ENCODE results near the gene RUSC1. TPM values are rescaled to one million over a fixed set of nuclear protein-coding genes. Genes with fewer than 3 reads are reported as not detected.

RUSC1 gene
- total and polyA plus RNA-seq, 12 donors = 9.8 to 111 (median 27.3) TPM

- Histone ChIP-seq H3K27me3 (no peaks in the 10 kb centered on the region), H3K4me1 (replicated peaks in 1 of 2) (no peaks in the 10 kb centered on the region), H3K36me3 (replicated peaks in 1 of 2) (peaks cover 0 to 94% of the 10 kb centered on the region in 2 donors), H3K4me3 (no peak overlapping the region), H3K9me3 (replicated peaks in 1 of 3) (no peaks in the 10 kb centered on the region), H3K27ac (no peak overlapping the region)
- intact Hi-C loops (cut with DNase I) = no loop called here
- WGBS, 4 donors = 84 to 100% (median 88%) methylated on average over 3 of the region's 3 CpGs
- TF ChIP-seq, protein P1, sequence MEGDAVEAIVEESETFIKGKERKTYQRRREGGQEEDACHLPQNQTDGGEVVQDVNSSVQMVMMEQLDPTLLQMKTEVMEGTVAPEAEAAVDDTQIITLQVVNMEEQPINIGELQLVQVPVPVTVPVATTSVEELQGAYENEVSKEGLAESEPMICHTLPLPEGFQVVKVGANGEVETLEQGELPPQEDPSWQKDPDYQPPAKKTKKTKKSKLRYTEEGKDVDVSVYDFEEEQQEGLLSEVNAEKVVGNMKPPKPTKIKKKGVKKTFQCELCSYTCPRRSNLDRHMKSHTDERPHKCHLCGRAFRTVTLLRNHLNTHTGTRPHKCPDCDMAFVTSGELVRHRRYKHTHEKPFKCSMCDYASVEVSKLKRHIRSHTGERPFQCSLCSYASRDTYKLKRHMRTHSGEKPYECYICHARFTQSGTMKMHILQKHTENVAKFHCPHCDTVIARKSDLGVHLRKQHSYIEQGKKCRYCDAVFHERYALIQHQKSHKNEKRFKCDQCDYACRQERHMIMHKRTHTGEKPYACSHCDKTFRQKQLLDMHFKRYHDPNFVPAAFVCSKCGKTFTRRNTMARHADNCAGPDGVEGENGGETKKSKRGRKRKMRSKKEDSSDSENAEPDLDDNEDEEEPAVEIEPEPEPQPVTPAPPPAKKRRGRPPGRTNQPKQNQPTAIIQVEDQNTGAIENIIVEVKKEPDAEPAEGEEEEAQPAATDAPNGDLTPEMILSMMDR (IDR thresholded peaks at IDR 0.05) = no peak
- TF ChIP-seq POLR2A (IDR thresholded peaks at IDR 0.05) = no peak
- no peak for DNase-seq
Measured at GRCh38 chr1:155342842-155343241, 22.1 kb downstream of the RUSC1 start.

- intact Hi-C loops (cut with DNase I) = no loop called here
- no peak overlapping the region for H3K27ac ChIP-seq
- TF ChIP-seq, protein P1 (IDR thresholded peaks at IDR 0.05) = no peak
- TF ChIP-seq POLR2A (IDR thresholded peaks at IDR 0.05) = no peak
Measured at GRCh38 chr1:155352631-155353030, 31.9 kb downstream of the RUSC1 start.

GRCh38 chr1:155360051-155360450 is 39.4 kb downstream of the RUSC1 start:
- 91 to 100% (median 97%) methylated on average over 1 of the region's 1 CpG for WGBS, 4 donors
- H3K9me3 ChIP-seq (replicated peaks in 1 of 3) = no peaks in the 10 kb centered on the region
- H3K36me3 ChIP-seq (replicated peaks in 1 of 2) = peaks cover 0 to 78% of the 10 kb centered on the region in 2 donors
- no peak overlapping the region for H3K27ac ChIP-seq
- no peak for TF ChIP-seq POLR2A (IDR thresholded peaks at IDR 0.05)
- TF ChIP-seq, protein P1 (IDR thresholded peaks at IDR 0.05) = no peak
- H3K4me3 ChIP-seq = no peak overlapping the region
- H3K27me3 ChIP-seq = no peaks in the 10 kb centered on the region
- no peaks in the 10 kb centered on the region for H3K4me1 ChIP-seq (replicated peaks in 1 of 2)
- intact Hi-C loops (cut with DNase I) = loop anchor here in 1 of 2 donors (10.0 kb wide), 1 partner anchor 225 kb away; no protein-coding TSS in a partner anchor
- no peak for DNase-seq

More at GRCh38 chr1:155352631-155353030, 31.9 kb downstream of the RUSC1 start:
- no peak for DNase-seq
- Histone ChIP-seq H3K4me1 (replicated peaks in 1 of 2) (no peaks in the 10 kb centered on the region), H3K27me3 (no peaks in the 10 kb centered on the region), H3K36me3 (replicated peaks in 1 of 2) (peaks cover 0 to 91% of the 10 kb centered on the region in 2 donors), H3K4me3 (no peak overlapping the region), H3K9me3 (replicated peaks in 1 of 3) (no peaks in the 10 kb centered on the region)
- 77 to 89% (median 86%) methylated on average over 6 of the region's 6 CpGs for WGBS, 4 donors

- peak overlapping the region in 2 of 5 donors; percentile 21 to 23 for H3K27ac ChIP-seq
- intact Hi-C loops (cut with DNase I) = no loop called here
Measured at GRCh38 chr1:155379180-155379579, 58.5 kb downstream of the RUSC1 start.

More at GRCh38 chr1:155379180-155379579, 58.5 kb downstream of the RUSC1 start:
- no peak for DNase-seq
- H3K4me1 ChIP-seq (replicated peaks in 1 of 2) = peaks cover 8 to 19% of the 10 kb centered on the region in 2 donors
- TF ChIP-seq, protein P1 (IDR thresholded peaks at IDR 0.05) = no peak
- no peak for TF ChIP-seq POLR2A (IDR thresholded peaks at IDR 0.05)
- no peaks in the 10 kb centered on the region for H3K9me3 ChIP-seq (replicated peaks in 1 of 3)
- peaks cover 0 to 41% of the 10 kb centered on the region in 2 donors for H3K36me3 ChIP-seq (replicated peaks in 1 of 2)
- WGBS, 4 donors = 17 to 35% (median 24%) methylated on average over 3 of the region's 3 CpGs
- H3K4me3 ChIP-seq = no peak overlapping the region
- H3K27me3 ChIP-seq = no peaks in the 10 kb centered on the region

Measured in adrenal gland (tissue), 12 donors.